Sigmoid colon (tissue), 7 donors: ENCODE measurements around the gene TAOK2. TPM values are rescaled to one million over a fixed set of nuclear protein-coding genes. Genes with fewer than 3 reads are reported as not detected.

Source experiments
- DNase-seq: peaks from one replicate; pipeline ENCODE4 v3.0.0-alpha.2; 2019
- H3K27ac ChIP-seq, 4 donors: fragments of 200-600 bp; sonication (generic); one replicate each; pipeline ENCODE4 v1.5.1; 2016 to 2019; ENCODE audit warnings: mild to moderate bottlenecking in 1 of 4
- H3K27me3 ChIP-seq, 3 donors: fragments of 200-600 bp; sonication (generic); one replicate each; pipeline ENCODE4 v1.5.1; 2019; ENCODE audit warnings: mild to moderate bottlenecking in 1 of 3
- H3K36me3 ChIP-seq, 4 donors: fragments of 200-600 bp; sonication (generic); one replicate each; pipeline ENCODE4 v1.5.1; 2016 to 2019
- H3K4me1 ChIP-seq, 4 donors: fragments of 200-600 bp; sonication (generic); one replicate each; pipeline ENCODE4 v1.5.1; 2017 to 2019
- H3K4me3 ChIP-seq, 4 donors: fragments of 200-600 bp; sonication (generic); one replicate each; pipeline ENCODE4 v1.5.1; 2017 to 2019; ENCODE audit warnings: mild to moderate bottlenecking in 2 of 4, moderate library complexity in 1 of 4
- H3K9me3 ChIP-seq, 4 donors: fragments of 200-600 bp in 3 of 4; sonication (generic) in 3 of 4; one replicate each; pipeline versions ENCODE4 v1.5.1 to v1.6.1; 2013 to 2019
- EP300 ChIP-seq, 4 donors: sonication (generic); formaldehyde crosslinking; IDR thresholded peaks; one replicate each; pipeline ENCODE4 v1.6.1; 2017; ENCODE audit warnings: antibody characterized with exemption in 4 of 4
- POLR2A ChIP-seq, 2 donors: fragments of 450-650 bp; IDR thresholded peaks; one replicate each; pipeline ENCODE4 v1.6.1; 2016; ENCODE audit warnings: antibody characterized with exemption in 2 of 2, mild to moderate bottlenecking in 2 of 2, moderate library complexity in 2 of 2
- POLR2AphosphoS5 ChIP-seq, 4 donors: sonication (generic); formaldehyde crosslinking; IDR thresholded peaks; one replicate each; pipeline ENCODE4 v1.6.1; 2017; ENCODE audit warnings: antibody characterized with exemption in 4 of 4
- WGBS, 2 donors: extraction: QIAGEN DNeasy Blood & Tissue Kit; methylation state at CpG; one replicate each; pipeline ENCODE4 v1.1.7; 2013; 5-methylcytosine and 5-hydroxymethylcytosine counted together
- intact Hi-C: fragments of 100-400 bp; cut with DNase I; formaldehyde crosslinking; loops from one replicate; pipeline ENCODE4 v1.15.1; 2023
- polyA plus RNA-seq, 3 donors: library from polyadenylated mRNA; stranded (reverse); fragments of 200-250 nt; gene quantifications; one replicate each; pipeline ENCODE4 v1.2.3, GENCODE V29; 2013
- total RNA-seq, 4 donors: library from RNA; depleted of rRNA; stranded (reverse); fragments of >200 nt; gene quantifications; one replicate each; pipeline ENCODE4 v1.1.0, GENCODE V29; 2016
- TF ChIP-seq, protein P1 (sequence below), 4 experiments: fragments of 450-650 bp in 3 of 4; fragments of 200-600 bp in 1 of 4; IDR thresholded peaks; one replicate each; pipeline ENCODE4 v1.5.1; 2016 to 2019; ENCODE audit warnings: antibody characterized with exemption in 4 of 4, mild to moderate bottlenecking in 3 of 4, moderate library complexity in 2 of 4
- donor health status: healthy with polysubstance abuse.
- donor health status: Bipolar disorder and iron deficiency.
- donor health status: healthy.

The TAOK2 gene
- total and polyA plus RNA-seq, 7 donors: 9.0 to 42.2 (median 28.2) TPM

DNA sequence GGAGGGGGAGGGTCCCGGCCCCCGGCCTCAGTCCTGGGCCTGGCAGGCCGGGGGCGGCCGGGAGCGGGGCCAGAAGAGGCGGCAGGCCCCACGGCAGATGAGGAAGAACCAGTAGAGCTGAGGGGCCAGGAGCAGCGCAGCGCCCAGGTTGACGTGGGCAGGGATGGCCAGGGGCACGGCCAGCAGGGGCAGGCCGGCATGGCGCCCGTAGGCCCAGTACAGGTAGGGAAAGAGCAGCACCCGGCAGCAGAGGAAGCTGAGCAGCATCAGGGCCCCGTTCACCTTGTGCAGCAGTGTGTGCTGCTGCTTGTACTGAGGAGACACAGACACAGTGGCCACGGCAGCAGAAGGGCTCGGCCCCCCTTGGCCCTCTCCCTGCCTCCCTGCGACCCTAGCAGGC lies 51.5 kb downstream of the TAOK2 start:
- peaks cover 16 to 52% (median 35%) of the 10 kb centered on the region in 3 donors for H3K27me3 ChIP-seq

GRCh38 chr16:30025574-30025973 lies 51.9 kb downstream of the TAOK2 start:
- no peaks in the 10 kb centered on the region for H3K9me3 ChIP-seq
- peaks cover 20 to 56% (median 39%) of the 10 kb centered on the region in 3 donors for H3K27me3 ChIP-seq
- no peak for DNase-seq
- H3K4me1 ChIP-seq: peaks cover 0 to 14% (median 12%) of the 10 kb centered on the region in 4 donors
- H3K4me3 ChIP-seq: no peak overlapping the region
- intact Hi-C loops: no loop called here
- 39 to 66% methylated on average over 7 of the region's 7 CpGs for WGBS, 2 donors
- H3K27ac ChIP-seq: no peak overlapping the region
- TF ChIP-seq, protein P1, sequence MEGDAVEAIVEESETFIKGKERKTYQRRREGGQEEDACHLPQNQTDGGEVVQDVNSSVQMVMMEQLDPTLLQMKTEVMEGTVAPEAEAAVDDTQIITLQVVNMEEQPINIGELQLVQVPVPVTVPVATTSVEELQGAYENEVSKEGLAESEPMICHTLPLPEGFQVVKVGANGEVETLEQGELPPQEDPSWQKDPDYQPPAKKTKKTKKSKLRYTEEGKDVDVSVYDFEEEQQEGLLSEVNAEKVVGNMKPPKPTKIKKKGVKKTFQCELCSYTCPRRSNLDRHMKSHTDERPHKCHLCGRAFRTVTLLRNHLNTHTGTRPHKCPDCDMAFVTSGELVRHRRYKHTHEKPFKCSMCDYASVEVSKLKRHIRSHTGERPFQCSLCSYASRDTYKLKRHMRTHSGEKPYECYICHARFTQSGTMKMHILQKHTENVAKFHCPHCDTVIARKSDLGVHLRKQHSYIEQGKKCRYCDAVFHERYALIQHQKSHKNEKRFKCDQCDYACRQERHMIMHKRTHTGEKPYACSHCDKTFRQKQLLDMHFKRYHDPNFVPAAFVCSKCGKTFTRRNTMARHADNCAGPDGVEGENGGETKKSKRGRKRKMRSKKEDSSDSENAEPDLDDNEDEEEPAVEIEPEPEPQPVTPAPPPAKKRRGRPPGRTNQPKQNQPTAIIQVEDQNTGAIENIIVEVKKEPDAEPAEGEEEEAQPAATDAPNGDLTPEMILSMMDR (IDR thresholded peaks at IDR 0.05): no peak
- TF ChIP-seq POLR2AphosphoS5 (IDR thresholded peaks at IDR 0.05) (no peak), EP300 (IDR thresholded peaks at IDR 0.05) (no peak), POLR2A (IDR thresholded peaks at IDR 0.05) (no peak)
- H3K36me3 ChIP-seq: no peaks in the 10 kb centered on the region

More for the DNA sequence above, 51.5 kb downstream of the TAOK2 start:
- WGBS, 2 donors: 69 to 73% methylated on average over 20 of the region's 20 CpGs
- Histone ChIP-seq H3K27ac (no peak overlapping the region), H3K4me3 (no peak overlapping the region), H3K9me3 (no peaks in the 10 kb centered on the region), H3K36me3 (no peaks in the 10 kb centered on the region), H3K4me1 (peaks cover 0 to 12% (median 11%) of the 10 kb centered on the region in 4 donors)
- TF ChIP-seq POLR2AphosphoS5 (IDR thresholded peaks at IDR 0.05) (no peak), EP300 (IDR thresholded peaks at IDR 0.05) (no peak), POLR2A (IDR thresholded peaks at IDR 0.05) (no peak)
- TF ChIP-seq, protein P1 (IDR thresholded peaks at IDR 0.05): no peak
- intact Hi-C loops: no loop called here
- DNase-seq: no peak

- TF ChIP-seq POLR2A (IDR thresholded peaks at IDR 0.05) (no peak), POLR2AphosphoS5 (IDR thresholded peaks at IDR 0.05) (no peak)
- no peak overlapping the region for H3K4me3 ChIP-seq
- intact Hi-C loops: no loop called here
- no peak overlapping the region for H3K27ac ChIP-seq
- peaks cover 29 to 64% (median 48%) of the 10 kb centered on the region in 3 donors for H3K27me3 ChIP-seq
- peaks cover 0 to 15% (median 13%) of the 10 kb centered on the region in 4 donors for H3K4me1 ChIP-seq
- WGBS, 2 donors: 83 to 92% methylated on average over 18 of the region's 18 CpGs
- no peaks in the 10 kb centered on the region for H3K9me3 ChIP-seq
- no peak for DNase-seq
- no peaks in the 10 kb centered on the region for H3K36me3 ChIP-seq
These were observed 52.8 kb downstream of the TAOK2 start for GRCh38 chr16:30026449-30026848.

DNA sequence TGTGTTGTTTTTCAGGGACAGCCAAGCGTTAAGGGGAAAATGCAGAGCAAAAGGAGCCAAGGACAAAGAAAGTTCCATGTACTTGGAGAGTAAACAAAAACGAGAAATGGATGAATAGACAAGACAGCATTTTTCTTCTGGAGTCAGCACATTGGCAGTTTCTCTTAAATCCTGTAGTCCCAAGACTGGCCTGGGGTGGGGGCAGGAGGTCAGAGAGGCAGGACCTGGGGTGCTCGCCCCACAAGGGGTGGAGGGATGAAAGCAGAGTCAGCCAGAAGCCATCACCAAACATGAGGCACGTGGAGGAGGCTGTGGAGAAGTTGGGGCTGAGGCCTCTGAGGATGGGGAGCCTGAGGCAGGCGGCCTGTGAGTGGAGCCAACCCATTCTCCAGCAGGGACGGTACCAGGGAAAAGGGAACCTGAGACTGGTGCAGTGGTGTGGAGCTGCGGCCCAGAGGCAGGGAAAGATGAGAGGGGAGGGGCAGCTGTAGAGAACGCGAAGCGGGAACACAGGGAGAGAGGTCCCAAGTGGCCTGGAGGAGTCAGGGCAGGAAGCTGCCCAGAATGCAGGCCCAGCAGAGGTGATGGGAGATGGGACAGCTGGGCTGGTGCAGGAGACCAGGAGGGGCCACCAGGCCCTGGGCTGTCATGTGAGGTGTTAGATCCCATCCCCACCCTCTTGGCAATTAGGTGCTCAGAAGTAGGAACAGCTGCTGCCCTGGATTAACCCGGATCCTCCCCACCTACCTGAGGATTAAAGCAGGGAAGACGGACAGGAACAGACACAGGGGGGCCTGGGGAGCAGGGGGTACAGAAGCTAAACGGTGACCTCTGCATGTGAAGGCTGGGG lies 54.1 kb downstream of the TAOK2 start:
- no peak overlapping the region for H3K4me3 ChIP-seq
- no peaks in the 10 kb centered on the region for H3K9me3 ChIP-seq
- peaks cover 35 to 78% (median 62%) of the 10 kb centered on the region in 3 donors for H3K27me3 ChIP-seq
- no peak overlapping the region for H3K27ac ChIP-seq
- WGBS, 2 donors: 45 to 47% methylated on average over 13 of the region's 13 CpGs
- DNase-seq: no peak
- peaks cover 0 to 13% (median 9%) of the 10 kb centered on the region in 4 donors for H3K4me1 ChIP-seq
- no peaks in the 10 kb centered on the region for H3K36me3 ChIP-seq
- intact Hi-C loops: no loop called here
- TF ChIP-seq POLR2A (IDR thresholded peaks at IDR 0.05): no peak
- TF ChIP-seq, protein P1 (IDR thresholded peaks at IDR 0.05): no peak
- no peak for TF ChIP-seq POLR2AphosphoS5 (IDR thresholded peaks at IDR 0.05)
- TF ChIP-seq EP300 (IDR thresholded peaks at IDR 0.05): no peak

DNA sequence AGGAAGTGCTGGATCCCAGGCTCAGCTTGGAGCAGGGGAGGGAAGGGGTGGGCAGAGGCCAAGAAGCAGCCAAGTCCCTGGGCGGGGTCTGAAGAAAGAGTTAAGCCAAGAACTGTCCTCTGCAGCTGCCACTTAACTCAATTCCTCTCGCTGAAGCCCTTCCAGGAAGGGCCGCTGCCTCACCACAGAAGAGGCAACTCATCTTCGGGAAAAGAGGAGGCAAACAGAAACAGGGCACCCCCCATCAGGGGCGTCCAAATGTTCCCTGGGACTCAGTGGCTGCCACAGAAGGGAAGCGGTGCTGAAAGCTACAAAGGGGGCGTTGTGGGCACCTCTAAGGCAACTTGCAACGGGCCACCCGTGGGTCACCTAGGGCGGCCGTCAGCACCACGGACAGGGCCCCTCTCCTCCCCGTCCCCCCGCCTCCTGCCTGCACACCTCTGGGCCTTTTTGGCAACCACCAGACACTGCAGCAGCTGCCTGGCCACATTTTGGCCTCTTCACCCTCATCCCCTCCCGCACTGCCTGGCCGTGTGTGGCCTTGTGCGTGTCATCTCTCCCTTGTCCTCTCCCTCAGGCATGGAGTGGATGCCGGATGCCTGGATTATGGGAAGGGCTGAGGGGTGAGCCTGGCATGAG lies 54.9 kb downstream of the TAOK2 start:
- intact Hi-C loops: no loop called here
- Histone ChIP-seq H3K4me1 (peaks cover 0 to 13% (median 9%) of the 10 kb centered on the region in 4 donors), H3K27ac (no peak overlapping the region), H3K4me3 (no peak overlapping the region), H3K9me3 (no peaks in the 10 kb centered on the region), H3K27me3 (peaks cover 36 to 86% (median 69%) of the 10 kb centered on the region in 3 donors), H3K36me3 (no peaks in the 10 kb centered on the region)
- no peak for DNase-seq
- TF ChIP-seq, protein P1 (IDR thresholded peaks at IDR 0.05): no peak
- TF ChIP-seq POLR2AphosphoS5 (IDR thresholded peaks at IDR 0.05): no peak
- no peak for TF ChIP-seq POLR2A (IDR thresholded peaks at IDR 0.05)
- TF ChIP-seq EP300 (IDR thresholded peaks at IDR 0.05): no peak
- whole genome bisulfite sequencing, 2 donors: 14 to 15% methylated on average over 18 of the region's 18 CpGs
